NT2/D1 (cell line): ENCODE measurements around the gene OSER1.

ENCODE experiments used
- YY1 ChIP-seq: IDR thresholded peaks from 2 replicates; pipeline ENCODE4 v1.6.1; 2011; ENCODE audit not compliant: insufficient read length, insufficient read depth
- ZNF274 ChIP-seq: IDR thresholded peaks from 2 replicates; pipeline ENCODE4 v1.6.1; 2011; ENCODE audit warnings: mild to moderate bottlenecking, low read depth, low read length

GRCh38 chr20:44234566-44235317 lies 24.2 kb upstream of the OSER1 start:
- TF ChIP-seq YY1 (no peak), ZNF274 (no peak)
